ENCODE measurements around the gene CDH19. TPM values are rescaled to one million over a fixed set of nuclear protein-coding genes. Genes with fewer than 3 reads are reported as not detected.

CDH19 gene
- total and polyA plus RNA-seq, 2 of the 4 experiments (the other 2 are of a cell fraction), result not detected

DNA sequence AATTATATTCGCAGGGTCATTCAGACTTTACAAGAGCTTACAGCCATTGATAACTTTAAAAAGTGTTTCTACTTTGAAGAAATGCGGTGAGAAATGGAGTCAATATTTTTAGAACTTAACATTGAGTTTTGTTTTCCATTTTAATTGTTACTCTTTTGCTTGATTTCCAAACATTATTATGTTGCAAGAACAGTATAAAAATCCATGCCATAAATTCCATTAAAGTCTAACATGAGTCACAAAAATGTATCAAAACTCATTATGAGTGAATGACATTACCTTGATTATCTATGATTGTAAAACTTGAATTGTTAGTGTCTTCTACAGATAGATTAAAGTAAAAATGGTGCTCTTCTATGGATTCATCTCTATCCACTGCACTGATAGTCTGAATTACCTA, 92.6 kb downstream of the CDH19 start:
- H3K4ac ChIP-seq (ENCODE audit: low read depth, low read length), result no peak overlapping the region
- CTCF ChIA-PET, result no interaction called here

More for the DNA sequence above, 92.6 kb downstream of the CDH19 start:
- H4K91ac ChIP-seq (ENCODE audit: insufficient read depth, low read depth, low read length), result no peak overlapping the region
- intact Hi-C loops (cut with micrococcal nuclease) (no loop called here), in situ Hi-C loops (cut with MboI; ENCODE audit: low sequenced_read_pairs) (no loop called here), dilution Hi-C loops (cut with HindIII; ENCODE audit: low sequenced_read_pairs, unreplicated experiment) (no loop called here)
- H3K56ac ChIP-seq (ENCODE audit: extremely low read depth, insufficient read depth, low read length), result no peak overlapping the region
- H3K9me3 ChIP-seq (ENCODE audit: control insufficient read depth, insufficient read depth, low read length), result 0 out of 2 replicates have a peak, but pooled peaks cover 2% of the 10 kb centered on the region
- H4K20me1 ChIP-seq (ENCODE audit: insufficient read depth, low read length), result no peaks in the 10 kb centered on the region
- no peak overlapping the region for H3K23ac ChIP-seq (ENCODE audit: low read depth, low read length)
- H3K18ac ChIP-seq (ENCODE audit: low read depth, low read length), result no peak overlapping the region
- H3K4me2 ChIP-seq (ENCODE audit: low read depth, low read length), result no peak overlapping the region
- DNase-seq (no peak), ATAC-seq (ENCODE audit: low read depth) (no peak)
- TF ChIP-seq NFE2L2 (IDR thresholded peaks at IDR 0.05; ENCODE audit: low read depth, low read length) (no peak), CHD1 (IDR thresholded peaks at IDR 0.05; ENCODE audit: low read depth, low read length) (no peak), RAD21 (IDR thresholded peaks at IDR 0.05; ENCODE audit: low read length) (no peak), MXI1 (IDR thresholded peaks at IDR 0.05; ENCODE audit: borderline replicate concordance, low read depth, low read length) (no peak), RCOR1 (IDR thresholded peaks at IDR 0.05; ENCODE audit: insufficient replicate concordance, low read length) (no peak), MAZ (IDR thresholded peaks at IDR 0.05; ENCODE audit: borderline replicate concordance, low read depth, low read length) (no peak), RFX5 (IDR thresholded peaks at IDR 0.05; ENCODE audit: low read depth, low read length) (no peak), SMC3 (IDR thresholded peaks at IDR 0.05; ENCODE audit: low read depth, low read length) (no peak), CEBPB (IDR thresholded peaks at IDR 0.05; ENCODE audit: low read depth, low read length) (no peak), FOS (IDR thresholded peaks at IDR 0.05; ENCODE audit: low read depth, low read length) (no peak), BHLHE40 (IDR thresholded peaks at IDR 0.05; ENCODE audit: low read depth, low read length) (no peak)
- TF ChIP-seq, protein P1, sequence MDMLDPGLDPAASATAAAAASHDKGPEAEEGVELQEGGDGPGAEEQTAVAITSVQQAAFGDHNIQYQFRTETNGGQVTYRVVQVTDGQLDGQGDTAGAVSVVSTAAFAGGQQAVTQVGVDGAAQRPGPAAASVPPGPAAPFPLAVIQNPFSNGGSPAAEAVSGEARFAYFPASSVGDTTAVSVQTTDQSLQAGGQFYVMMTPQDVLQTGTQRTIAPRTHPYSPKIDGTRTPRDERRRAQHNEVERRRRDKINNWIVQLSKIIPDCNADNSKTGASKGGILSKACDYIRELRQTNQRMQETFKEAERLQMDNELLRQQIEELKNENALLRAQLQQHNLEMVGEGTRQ (IDR thresholded peaks at IDR 0.05; ENCODE audit: low read depth, low read length), result no peak
- TF ChIP-seq, protein P2, sequence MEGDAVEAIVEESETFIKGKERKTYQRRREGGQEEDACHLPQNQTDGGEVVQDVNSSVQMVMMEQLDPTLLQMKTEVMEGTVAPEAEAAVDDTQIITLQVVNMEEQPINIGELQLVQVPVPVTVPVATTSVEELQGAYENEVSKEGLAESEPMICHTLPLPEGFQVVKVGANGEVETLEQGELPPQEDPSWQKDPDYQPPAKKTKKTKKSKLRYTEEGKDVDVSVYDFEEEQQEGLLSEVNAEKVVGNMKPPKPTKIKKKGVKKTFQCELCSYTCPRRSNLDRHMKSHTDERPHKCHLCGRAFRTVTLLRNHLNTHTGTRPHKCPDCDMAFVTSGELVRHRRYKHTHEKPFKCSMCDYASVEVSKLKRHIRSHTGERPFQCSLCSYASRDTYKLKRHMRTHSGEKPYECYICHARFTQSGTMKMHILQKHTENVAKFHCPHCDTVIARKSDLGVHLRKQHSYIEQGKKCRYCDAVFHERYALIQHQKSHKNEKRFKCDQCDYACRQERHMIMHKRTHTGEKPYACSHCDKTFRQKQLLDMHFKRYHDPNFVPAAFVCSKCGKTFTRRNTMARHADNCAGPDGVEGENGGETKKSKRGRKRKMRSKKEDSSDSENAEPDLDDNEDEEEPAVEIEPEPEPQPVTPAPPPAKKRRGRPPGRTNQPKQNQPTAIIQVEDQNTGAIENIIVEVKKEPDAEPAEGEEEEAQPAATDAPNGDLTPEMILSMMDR (conservative IDR thresholded peaks at IDR 0.05; ENCODE audit: low read depth, low read length), result no peak
- no peaks in the 10 kb centered on the region for H3K79me1 ChIP-seq (ENCODE audit: low read depth in 1 of 2, low read length in 2 of 2)
- H3K9me1 ChIP-seq (ENCODE audit: insufficient read depth, low read length), result no peaks in the 10 kb centered on the region
- no peak overlapping the region for H2AK5ac ChIP-seq (ENCODE audit: low read depth, low read length)
- H2BK120ac ChIP-seq (ENCODE audit: low read depth, low read length), result no peak overlapping the region
- no peaks in the 10 kb centered on the region for H3K27me3 ChIP-seq (ENCODE audit: control insufficient read depth, insufficient read depth, low read length)
- no peak overlapping the region for H3K4me3 ChIP-seq (ENCODE audit: insufficient read depth, low read depth, low read length)
- no peak overlapping the region for H3K9ac ChIP-seq (ENCODE audit: low read depth, low read length)
- H2AFZ ChIP-seq (replicated peaks; ENCODE audit: low read length, poor library complexity), result no peak overlapping the region
- H3K4me1 ChIP-seq (ENCODE audit: control insufficient read depth, insufficient read depth, low read length), result no peaks in the 10 kb centered on the region
- H2BK15ac ChIP-seq (ENCODE audit: low read depth, low read length), result no peak overlapping the region
- H2BK20ac ChIP-seq (ENCODE audit: low read depth, low read length), result no peak overlapping the region
- POLR2A ChIA-PET (ENCODE audit: unreplicated experiment), result no interaction called here
- H4K8ac ChIP-seq (ENCODE audit: low read depth in 2 of 2, low read length in 2 of 2), result no peak overlapping the region
- H3K14ac ChIP-seq (replicated peaks; ENCODE audit: low read depth, low read length), result no peak overlapping the region
- no peak overlapping the region for H3K27ac ChIP-seq (ENCODE audit: insufficient read depth, low read length)
- no peak overlapping the region for H4K5ac ChIP-seq (ENCODE audit: low read depth, low read length)
- no peak overlapping the region for H2BK5ac ChIP-seq (ENCODE audit: low read depth, low read length, poor library complexity, severe bottlenecking)
- H2AK9ac ChIP-seq (replicated peaks; ENCODE audit: low read depth, low read length, poor library complexity), result no peak overlapping the region
- no CpG with 5 or more reads among the region's 2 CpGs for WGBS, 2 experiments (ENCODE audit: extremely low coverage in 2 of 2, insufficient read length in 1 of 2)
- no TSS peak for BruUV-seq (replicated peaks)
- no peaks in the 10 kb centered on the region for H3K36me3 ChIP-seq (ENCODE audit: control insufficient read depth, insufficient read depth, low read length)

Data from IMR-90 (cell line).